Measurements from ENCODE around the gene GCLM.
"Not testable (repeated sequence)": the region's sequence is repeated elsewhere in the genome, so short reads cannot be mapped to it uniquely, and the experiment has no call there.

Gene GCLM

GRCh38 chr1:93850687-93851326, 58.4 kb downstream of the GCLM start:
- DNase-seq, result peak; percentile 47 to 96 (median 74)
- intact Hi-C loops (cut with DNase I), result not testable (repeated sequence)

- intact Hi-C loops (cut with DNase I), result loop anchor here (2.0 to 5.0 kb wide), 3 partner anchors 60 to 501 kb away; partner anchors contain the start of genes DR1 and GCLM
- DNase-seq, result no peak
These were observed 60.8 kb downstream of the GCLM start for GRCh38 chr1:93848350-93848883.

- intact Hi-C loops (cut with DNase I), result loop anchor here (2.0 to 5.0 kb wide), 4 partner anchors 61 to 501 kb away; partner anchors contain the start of genes DR1 and GCLM
- peak; percentile 17 to 92 (median 51) for DNase-seq
These were observed 61.4 kb downstream of the GCLM start for GRCh38 chr1:93847811-93848288.

GRCh38 chr1:93846992-93847810, 62.0 kb downstream of the GCLM start:
- peak; percentile 67 to 97 (median 82) for DNase-seq
- intact Hi-C loops (cut with DNase I), result loop anchor here (2.0 to 5.0 kb wide), 3 partner anchors 220 to 500 kb away; partner anchors contain the start of gene DR1

- peak; percentile 76 to 97 (median 86) for DNase-seq
- intact Hi-C loops (cut with DNase I), result loop anchor here (2.0 to 5.0 kb wide), 3 partner anchors 219 to 499 kb away; partner anchors contain the start of gene DR1
These were observed 62.8 kb downstream of the GCLM start for GRCh38 chr1:93846206-93846991.

GRCh38 chr1:93845538-93846205, 63.6 kb downstream of the GCLM start:
- DNase-seq, result no peak
- intact Hi-C loops (cut with DNase I), result loop anchor here (2.0 to 5.0 kb wide), 3 partner anchors 218 to 498 kb away; partner anchors contain the start of gene DR1

- peak in 3 of 10 donors; percentile 11 to 29 (median 20) for DNase-seq
- intact Hi-C loops (cut with DNase I), result loop anchor here (5.0 kb wide), 2 partner anchors 217 to 497 kb away; partner anchors contain the start of gene DR1
These were observed 64.8 kb downstream of the GCLM start for GRCh38 chr1:93844262-93845045.

- DNase-seq, result no peak
- intact Hi-C loops (cut with DNase I), result no loop called here
These were observed 66.3 kb downstream of the GCLM start for GRCh38 chr1:93842750-93843500.

GRCh38 chr1:93841771-93842170, 67.5 kb downstream of the GCLM start:
- intact Hi-C loops (cut with DNase I), result no loop called here
- DNase-seq, result no peak

GRCh38 chr1:93840956-93841482, 68.2 kb downstream of the GCLM start:
- intact Hi-C loops (cut with DNase I), result no loop called here
- no peak for DNase-seq

- DNase-seq, result no peak
- intact Hi-C loops (cut with DNase I), result no loop called here
These were observed 69.5 kb downstream of the GCLM start for GRCh38 chr1:93839753-93840152.

- intact Hi-C loops (cut with DNase I), result no loop called here
- DNase-seq, result no peak
These were observed 69.9 kb downstream of the GCLM start for GRCh38 chr1:93839307-93839706.

- no peak for DNase-seq
- intact Hi-C loops (cut with DNase I), result no loop called here
These were observed 71.3 kb downstream of the GCLM start for GRCh38 chr1:93837961-93838360.

Data from posterior cingulate gyrus (tissue), 11 donors.